ENCODE measurements around the gene ZNF608.

DNA sequence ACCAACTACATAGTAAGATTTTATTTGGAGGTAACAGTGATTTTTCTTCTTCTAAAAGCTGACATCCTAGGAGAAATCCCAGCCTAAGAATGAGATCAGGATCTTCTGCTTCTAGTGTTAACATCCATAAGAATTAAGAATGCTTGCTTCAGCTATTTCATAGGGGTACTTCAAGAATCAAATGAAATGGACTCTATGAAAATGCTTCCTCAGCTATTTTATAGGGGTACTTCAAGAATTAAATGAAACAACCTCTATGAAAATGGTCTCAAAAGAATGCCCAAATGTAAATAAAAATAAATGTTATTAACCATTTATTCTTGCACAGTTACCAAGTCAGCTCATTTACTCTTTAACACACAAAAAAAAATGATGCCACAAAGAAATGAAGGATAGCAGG, 31.5 kb downstream of the ZNF608 start:
- TF ChIP-seq, protein P1, sequence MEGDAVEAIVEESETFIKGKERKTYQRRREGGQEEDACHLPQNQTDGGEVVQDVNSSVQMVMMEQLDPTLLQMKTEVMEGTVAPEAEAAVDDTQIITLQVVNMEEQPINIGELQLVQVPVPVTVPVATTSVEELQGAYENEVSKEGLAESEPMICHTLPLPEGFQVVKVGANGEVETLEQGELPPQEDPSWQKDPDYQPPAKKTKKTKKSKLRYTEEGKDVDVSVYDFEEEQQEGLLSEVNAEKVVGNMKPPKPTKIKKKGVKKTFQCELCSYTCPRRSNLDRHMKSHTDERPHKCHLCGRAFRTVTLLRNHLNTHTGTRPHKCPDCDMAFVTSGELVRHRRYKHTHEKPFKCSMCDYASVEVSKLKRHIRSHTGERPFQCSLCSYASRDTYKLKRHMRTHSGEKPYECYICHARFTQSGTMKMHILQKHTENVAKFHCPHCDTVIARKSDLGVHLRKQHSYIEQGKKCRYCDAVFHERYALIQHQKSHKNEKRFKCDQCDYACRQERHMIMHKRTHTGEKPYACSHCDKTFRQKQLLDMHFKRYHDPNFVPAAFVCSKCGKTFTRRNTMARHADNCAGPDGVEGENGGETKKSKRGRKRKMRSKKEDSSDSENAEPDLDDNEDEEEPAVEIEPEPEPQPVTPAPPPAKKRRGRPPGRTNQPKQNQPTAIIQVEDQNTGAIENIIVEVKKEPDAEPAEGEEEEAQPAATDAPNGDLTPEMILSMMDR (IDR thresholded peaks at IDR 0.05 in 8 of 11, conservative IDR thresholded peaks at IDR 0.05 in 3 of 11) = no peak
- no peak for TF ChIP-seq POLR2AphosphoS5 (IDR thresholded peaks at IDR 0.05)
- TF ChIP-seq POLR2A (IDR thresholded peaks at IDR 0.05) = no peak
